CD4-positive, CD25-positive, alpha-beta regulatory T cell (primary cell): ENCODE data around the gene APMAP. TPM values are rescaled to one million over a fixed set of nuclear protein-coding genes. Genes with fewer than 3 reads are reported as not detected.
A peak's percentile ranks its signal among the peaks of the same experiment; 100 is the strongest.

Experiments used
- ATAC-seq, 2 donors: fragments of 150-1000 bp; cut with Tn5 transposase; one replicate each; pipeline ENCODE4 v1.10.0; 2021; ENCODE audit warnings: low read depth in 2 of 2, moderate number of reproducible peaks in 2 of 2, moderate library complexity in 1 of 2
- DNase-seq, 3 donors: peaks; one replicate each; pipeline versions ENCODE4 v3.0.0 to v3.0.0-alpha.2; 2012 to 2022; ENCODE audit warnings: mixed read lengths in 1 of 3
- H3K27ac ChIP-seq: one replicate; pipeline ENCODE4 v1.7.0; 2013; ENCODE audit warnings: mild to moderate bottlenecking, low read length; ENCODE audit not compliant: insufficient read depth, poor library complexity, severe bottlenecking
- H3K27me3 ChIP-seq: one replicate; pipeline ENCODE4 v1.7.0; 2013; ENCODE audit warnings: low read length; ENCODE audit not compliant: control insufficient read depth, insufficient read depth
- H3K36me3 ChIP-seq: one replicate; pipeline ENCODE4 v1.7.0; 2013; ENCODE audit warnings: mild to moderate bottlenecking, low read length, moderate library complexity; ENCODE audit not compliant: control insufficient read depth, insufficient read depth
- H3K4me1 ChIP-seq: 2 replicates; pipeline ENCODE4 v1.7.0; 2013; ENCODE audit warnings: mild to moderate bottlenecking, low read length; ENCODE audit not compliant: insufficient read depth, control insufficient read depth, poor library complexity, severe bottlenecking
- H3K4me3 ChIP-seq: one replicate; pipeline ENCODE4 v1.7.0; 2013; ENCODE audit warnings: low read depth, mild to moderate bottlenecking, low read length, moderate library complexity
- H3K9me3 ChIP-seq, 2 experiments: 1 replicate in 1 of 2; 2 replicates in 1 of 2; pipeline ENCODE4 v1.7.0; 2013; ENCODE audit warnings: low read length in 2 of 2, mild to moderate bottlenecking in 1 of 2, moderate library complexity in 1 of 2; ENCODE audit not compliant: control insufficient read depth in 2 of 2
- H3K27ac Mint-ChIP-seq, 3 donors: one replicate each; pipeline ENCODE4 v1.8.0; 2020 to 2022; ENCODE audit warnings: mild to moderate bottlenecking in 3 of 3, mixed read lengths in 3 of 3, moderate library complexity in 2 of 3
- H3K27me3 Mint-ChIP-seq: one replicate; pipeline ENCODE4 v1.8.0; 2022; ENCODE audit warnings: mild to moderate bottlenecking, mixed read lengths
- H3K36me3 Mint-ChIP-seq: one replicate; pipeline ENCODE4 v1.8.0; 2020; ENCODE audit warnings: mixed read lengths
- H3K4me1 Mint-ChIP-seq, 4 donors: one replicate each; pipeline ENCODE4 v1.8.0; 2020 to 2022; ENCODE audit warnings: mixed read lengths in 4 of 4, mild to moderate bottlenecking in 1 of 4
- H3K4me3 Mint-ChIP-seq, 4 donors: one replicate each; pipeline ENCODE4 v1.8.0; 2020 to 2022; ENCODE audit warnings: mild to moderate bottlenecking in 4 of 4, mixed read lengths in 4 of 4, moderate library complexity in 3 of 4
- H3K9me3 Mint-ChIP-seq, 7 donors: one replicate each; pipeline ENCODE4 v1.8.0; 2020 to 2022; ENCODE audit warnings: mixed read lengths in 7 of 7, mild to moderate bottlenecking in 3 of 7, moderate library complexity in 2 of 7
- polyA plus RNA-seq, 4 donors: library from polyadenylated mRNA; unstranded; fragments of 300-500 nt; fragmentation: Illumina TruSeq; gene quantifications; one replicate each; pipeline ENCODE4 v1.2.3, GENCODE V29; 2021
- total RNA-seq: library from RNA; stranded (reverse); gene quantifications from one replicate; pipeline ENCODE4 v1.2.3, GENCODE V29; 2022

APMAP gene
- total and polyA plus RNA-seq, 5 donors from 2014 or later, result 28.2 to 83.2 (median 69.2) TPM

GRCh38 chr20:25000268-25000801 is 7.8 kb upstream of the APMAP start:
- no peaks in the 10 kb centered on the region for H3K27me3 Mint-ChIP-seq
- no peaks in the 10 kb centered on the region for H3K27me3 ChIP-seq
- peaks cover 0 to 2% (median 0%) of the 10 kb centered on the region in 7 donors for H3K9me3 Mint-ChIP-seq
- H3K36me3 Mint-ChIP-seq, result peaks cover 29% of the 10 kb centered on the region
- peak overlapping the region in 1 of 3 donors; percentile 22 for H3K27ac Mint-ChIP-seq
- no peak overlapping the region for H3K27ac ChIP-seq
- H3K9me3 ChIP-seq, result no peaks in the 10 kb centered on the region
- peaks cover 4% of the 10 kb centered on the region for H3K36me3 ChIP-seq
- DNase-seq (no peak), ATAC-seq (no peak)
- no peak overlapping the region for H3K4me3 ChIP-seq
- H3K4me1 ChIP-seq, result no peaks in the 10 kb centered on the region
- H3K4me3 Mint-ChIP-seq, result no peak overlapping the region
- H3K4me1 Mint-ChIP-seq, result peaks cover 0 to 7% (median 1%) of the 10 kb centered on the region in 4 donors

- Histone ChIP-seq H3K27me3 (no peaks in the 10 kb centered on the region), H3K4me3 (no peak overlapping the region), H3K36me3 (no peaks in the 10 kb centered on the region), H3K9me3 (no peaks in the 10 kb centered on the region), H3K4me1 (peaks cover 7% of the 10 kb centered on the region), H3K27ac (no peak overlapping the region)
- peaks cover 0 to 2% (median 0%) of the 10 kb centered on the region in 7 donors for H3K9me3 Mint-ChIP-seq
- H3K27ac Mint-ChIP-seq, result peak overlapping the region in 1 of 3 donors; percentile 22
- H3K27me3 Mint-ChIP-seq, result no peaks in the 10 kb centered on the region
- ATAC-seq (no peak), DNase-seq (no peak)
- peaks cover 27% of the 10 kb centered on the region for H3K36me3 Mint-ChIP-seq
- peaks cover 4 to 8% (median 6%) of the 10 kb centered on the region in 4 donors for H3K4me1 Mint-ChIP-seq
- H3K4me3 Mint-ChIP-seq, result no peak overlapping the region
These were observed 7.0 kb upstream of the APMAP start for GRCh38 chr20:24999568-24999967.

- Histone ChIP-seq H3K27ac (no peak overlapping the region), H3K4me3 (no peak overlapping the region), H3K36me3 (no peaks in the 10 kb centered on the region), H3K4me1 (peaks cover 7% of the 10 kb centered on the region), H3K9me3 (no peaks in the 10 kb centered on the region), H3K27me3 (no peaks in the 10 kb centered on the region)
- Mint-ChIP-seq H3K36me3 (peaks cover 22% of the 10 kb centered on the region), H3K27me3 (no peaks in the 10 kb centered on the region), H3K9me3 (peaks cover 0 to 2% (median 0%) of the 10 kb centered on the region in 7 donors), H3K27ac (peak overlapping the region in 1 of 3 donors; percentile 8), H3K4me1 (peaks cover 5 to 12% (median 8%) of the 10 kb centered on the region in 4 donors), H3K4me3 (no peak overlapping the region)
- DNase-seq (no peak), ATAC-seq (no peak)
These were observed 6.3 kb upstream of the APMAP start for GRCh38 chr20:24998631-24999445.

- H3K36me3 Mint-ChIP-seq, result peaks cover 16% of the 10 kb centered on the region
- DNase-seq (no peak), ATAC-seq (no peak)
- Histone ChIP-seq H3K27me3 (no peaks in the 10 kb centered on the region), H3K4me3 (no peak overlapping the region), H3K9me3 (no peaks in the 10 kb centered on the region), H3K36me3 (no peaks in the 10 kb centered on the region), H3K4me1 (peaks cover 7% of the 10 kb centered on the region), H3K27ac (no peak overlapping the region)
- no peaks in the 10 kb centered on the region for H3K27me3 Mint-ChIP-seq
- peak overlapping the region in 1 of 4 donors; percentile 17 for H3K4me3 Mint-ChIP-seq
- H3K4me1 Mint-ChIP-seq, result peaks cover 4 to 18% (median 10%) of the 10 kb centered on the region in 4 donors
- no peak overlapping the region for H3K27ac Mint-ChIP-seq
- peaks cover 0 to 2% (median 0%) of the 10 kb centered on the region in 7 donors for H3K9me3 Mint-ChIP-seq
These were observed 5.6 kb upstream of the APMAP start for GRCh38 chr20:24998121-24998520.

- Histone ChIP-seq H3K27me3 (no peaks in the 10 kb centered on the region), H3K4me3 (no peak overlapping the region), H3K9me3 (no peaks in the 10 kb centered on the region), H3K36me3 (no peaks in the 10 kb centered on the region), H3K4me1 (peaks cover 12% of the 10 kb centered on the region), H3K27ac (no peak overlapping the region)
- peaks cover 5 to 31% (median 17%) of the 10 kb centered on the region in 4 donors for H3K4me1 Mint-ChIP-seq
- H3K27ac Mint-ChIP-seq, result no peak overlapping the region
- H3K36me3 Mint-ChIP-seq, result peaks cover 4% of the 10 kb centered on the region
- DNase-seq, result no peak
- no peak for ATAC-seq
- no peaks in the 10 kb centered on the region for H3K27me3 Mint-ChIP-seq
- H3K4me3 Mint-ChIP-seq, result peak overlapping the region in 1 of 4 donors; percentile 7
- H3K9me3 Mint-ChIP-seq, result peaks cover 0 to 2% (median 0%) of the 10 kb centered on the region in 7 donors
These were observed 4.2 kb upstream of the APMAP start for GRCh38 chr20:24996449-24997377.

- no peak overlapping the region for H3K27ac ChIP-seq
- Mint-ChIP-seq H3K4me1 (peaks cover 10 to 39% (median 24%) of the 10 kb centered on the region in 4 donors), H3K4me3 (peak overlapping the region in 1 of 4 donors; percentile 80), H3K27me3 (no peaks in the 10 kb centered on the region), H3K36me3 (peaks cover 3% of the 10 kb centered on the region), H3K27ac (no peak overlapping the region), H3K9me3 (peaks cover 0 to 2% (median 0%) of the 10 kb centered on the region in 7 donors)
- no peaks in the 10 kb centered on the region for H3K27me3 ChIP-seq
- peaks cover 20% of the 10 kb centered on the region for H3K4me1 ChIP-seq
- H3K9me3 ChIP-seq, result no peaks in the 10 kb centered on the region
- no peak for ATAC-seq
- no peak overlapping the region for H3K4me3 ChIP-seq
- no peaks in the 10 kb centered on the region for H3K36me3 ChIP-seq
- DNase-seq, result no peak
These were observed 3.3 kb upstream of the APMAP start for GRCh38 chr20:24995741-24996448.
